Heart left ventricle (tissue), 13 donors: ENCODE measurements around the gene MED16.

ENCODE experiments used
- POLR2A ChIP-seq, 2 donors: fragments of 450-650 bp; IDR thresholded peaks; one replicate each; pipeline ENCODE4 v1.6.1; 2017; ENCODE audit warnings: antibody characterized with exemption in 2 of 2, mild to moderate bottlenecking in 2 of 2, moderate library complexity in 2 of 2
- TF ChIP-seq, protein P1 (sequence below), 12 donors: fragments of 200-600 bp; sonication (generic) in 4 of 12; IDR thresholded peaks; one replicate each; pipeline versions ENCODE4 v1.5.0 to v1.8.0; 2018 to 2022; ENCODE audit warnings: antibody characterized with exemption in 12 of 12, mild to moderate bottlenecking in 5 of 12
- donor health status: ischemic (EF 13 %, LVEDD 7.1; RV severe dilation, severe dysfunction).
- donor health status: DM: no; HTN: yes; CAD: no.
- donor health status: DM: no; HTN: no; CAD: no.
- donor health status: ischemic (EF 25% LVEDD 6.9; RV normal size, moderate dysfunction).
- donor health status: ischemic (EF 25% LVEDD 5.7; RV mildly dilated, moderate dysfunction).
- donor health status: ischemic (EF 35%, LVEDD 5.7; RV mildly dilated, moderate dysfunction).
- donor health status: nonischemic (EF 11% LVEDD 7.7; RV severe dilation, severe dysfunction).
- donor health status: DM: yes; HTN: yes; CAD: no.
- donor health status: PGD.
- donor health status: ischemic (EF 29% LVEDD 5.4; RV normal size, mild dysfunction).
- donor health status: nonischemic (EF 23%, LVEDD 6.1; RV moderate dilation, normal function).

DNA sequence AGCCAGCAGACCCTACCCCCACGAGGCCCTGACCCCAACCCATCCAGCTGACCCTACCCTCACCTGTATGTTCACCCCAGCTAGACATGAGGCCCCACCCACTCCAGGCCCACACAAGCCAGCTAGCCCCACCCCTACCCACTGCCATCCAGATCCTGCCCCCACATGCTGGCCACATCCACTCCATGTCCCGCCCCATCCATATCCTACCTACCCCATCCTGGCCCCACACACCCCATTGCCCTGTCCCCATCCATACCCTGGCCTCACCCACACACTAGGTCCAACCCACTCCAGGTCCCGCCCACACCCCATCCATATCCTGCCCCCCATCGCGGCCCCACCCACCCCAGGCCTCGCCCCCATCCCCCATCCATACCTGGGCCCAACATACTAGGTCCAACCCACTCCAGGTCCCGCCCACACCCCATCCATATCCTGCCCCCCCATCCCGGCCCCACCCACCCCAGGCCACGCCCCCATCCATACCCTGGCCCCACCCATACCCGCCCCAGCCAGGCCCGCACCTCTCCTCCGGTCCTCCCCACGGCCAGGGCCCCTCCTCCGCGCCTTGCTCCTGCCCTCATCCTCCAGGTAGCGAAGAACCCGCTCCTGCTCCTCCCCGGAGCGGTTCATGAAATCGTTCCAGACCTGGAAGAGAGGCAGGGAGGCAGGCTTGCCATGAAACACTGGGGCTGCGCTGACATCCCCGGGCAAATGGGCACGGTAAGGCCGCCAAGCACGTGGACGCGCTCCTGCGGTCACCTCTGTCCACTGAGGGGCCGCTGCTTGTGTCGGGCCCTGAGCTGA is 7.5 kb upstream of the MED16 start:
- TF ChIP-seq, protein P1, sequence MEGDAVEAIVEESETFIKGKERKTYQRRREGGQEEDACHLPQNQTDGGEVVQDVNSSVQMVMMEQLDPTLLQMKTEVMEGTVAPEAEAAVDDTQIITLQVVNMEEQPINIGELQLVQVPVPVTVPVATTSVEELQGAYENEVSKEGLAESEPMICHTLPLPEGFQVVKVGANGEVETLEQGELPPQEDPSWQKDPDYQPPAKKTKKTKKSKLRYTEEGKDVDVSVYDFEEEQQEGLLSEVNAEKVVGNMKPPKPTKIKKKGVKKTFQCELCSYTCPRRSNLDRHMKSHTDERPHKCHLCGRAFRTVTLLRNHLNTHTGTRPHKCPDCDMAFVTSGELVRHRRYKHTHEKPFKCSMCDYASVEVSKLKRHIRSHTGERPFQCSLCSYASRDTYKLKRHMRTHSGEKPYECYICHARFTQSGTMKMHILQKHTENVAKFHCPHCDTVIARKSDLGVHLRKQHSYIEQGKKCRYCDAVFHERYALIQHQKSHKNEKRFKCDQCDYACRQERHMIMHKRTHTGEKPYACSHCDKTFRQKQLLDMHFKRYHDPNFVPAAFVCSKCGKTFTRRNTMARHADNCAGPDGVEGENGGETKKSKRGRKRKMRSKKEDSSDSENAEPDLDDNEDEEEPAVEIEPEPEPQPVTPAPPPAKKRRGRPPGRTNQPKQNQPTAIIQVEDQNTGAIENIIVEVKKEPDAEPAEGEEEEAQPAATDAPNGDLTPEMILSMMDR (IDR thresholded peaks at IDR 0.05) = no peak
- no peak for TF ChIP-seq POLR2A (IDR thresholded peaks at IDR 0.05)
